Measurements from ENCODE around the gene TRAPPC6A. TPM values are rescaled to one million over a fixed set of nuclear protein-coding genes. Genes with fewer than 3 reads are reported as not detected.

The TRAPPC6A gene
- total RNA-seq, 1 donor from 2014 or later, result 29.4 TPM

DNA sequence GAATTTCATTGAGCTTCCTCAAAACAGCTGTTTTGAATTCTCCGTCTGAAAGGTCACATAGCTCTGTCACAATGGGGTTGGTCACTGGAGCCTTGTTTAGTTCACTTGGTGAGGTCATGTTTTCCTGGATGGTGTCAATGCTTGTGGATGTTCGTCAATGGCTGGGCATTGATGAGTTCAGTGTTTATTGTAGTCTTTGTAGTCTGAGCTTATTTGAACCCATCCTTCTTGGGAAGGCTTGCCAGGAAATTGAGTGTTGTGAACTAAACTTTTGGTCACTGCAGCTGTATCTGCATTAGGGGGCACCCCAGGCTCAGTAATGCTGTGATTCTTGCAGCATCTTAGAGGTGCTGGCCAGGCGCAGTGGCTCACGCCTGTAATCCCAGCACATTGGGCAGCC is 22.5 kb upstream of the TRAPPC6A start:
- H3K4me3 Mint-ChIP-seq (ENCODE audit: unreplicated experiment), result no peak overlapping the region
- TF ChIP-seq, protein P1, sequence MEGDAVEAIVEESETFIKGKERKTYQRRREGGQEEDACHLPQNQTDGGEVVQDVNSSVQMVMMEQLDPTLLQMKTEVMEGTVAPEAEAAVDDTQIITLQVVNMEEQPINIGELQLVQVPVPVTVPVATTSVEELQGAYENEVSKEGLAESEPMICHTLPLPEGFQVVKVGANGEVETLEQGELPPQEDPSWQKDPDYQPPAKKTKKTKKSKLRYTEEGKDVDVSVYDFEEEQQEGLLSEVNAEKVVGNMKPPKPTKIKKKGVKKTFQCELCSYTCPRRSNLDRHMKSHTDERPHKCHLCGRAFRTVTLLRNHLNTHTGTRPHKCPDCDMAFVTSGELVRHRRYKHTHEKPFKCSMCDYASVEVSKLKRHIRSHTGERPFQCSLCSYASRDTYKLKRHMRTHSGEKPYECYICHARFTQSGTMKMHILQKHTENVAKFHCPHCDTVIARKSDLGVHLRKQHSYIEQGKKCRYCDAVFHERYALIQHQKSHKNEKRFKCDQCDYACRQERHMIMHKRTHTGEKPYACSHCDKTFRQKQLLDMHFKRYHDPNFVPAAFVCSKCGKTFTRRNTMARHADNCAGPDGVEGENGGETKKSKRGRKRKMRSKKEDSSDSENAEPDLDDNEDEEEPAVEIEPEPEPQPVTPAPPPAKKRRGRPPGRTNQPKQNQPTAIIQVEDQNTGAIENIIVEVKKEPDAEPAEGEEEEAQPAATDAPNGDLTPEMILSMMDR (IDR thresholded peaks at IDR 0.05), result peak; percentile 74

DNA sequence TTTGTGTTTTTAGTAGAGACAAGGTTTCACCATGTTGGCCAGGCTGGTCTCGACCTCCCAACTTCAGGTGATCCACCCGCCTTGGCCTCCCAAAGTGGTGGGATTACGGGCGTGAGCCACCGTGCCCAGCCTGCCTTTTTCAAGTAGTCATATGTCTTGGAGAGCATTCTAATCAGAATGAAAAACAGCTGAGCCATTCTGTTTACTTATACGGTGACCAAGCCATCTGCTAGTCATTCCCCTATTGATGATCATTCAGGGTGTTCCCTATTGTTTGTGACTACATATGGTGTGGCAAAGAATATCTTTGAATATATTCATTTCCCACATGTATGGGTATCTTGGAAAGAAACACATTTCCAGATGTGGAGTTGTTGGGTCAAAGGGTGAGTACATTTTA is 17.7 kb upstream of the TRAPPC6A start:
- H3K27ac Mint-ChIP-seq (ENCODE audit: unreplicated experiment), result peak overlapping the region; percentile 80
- H3K27me3 Mint-ChIP-seq (ENCODE audit: unreplicated experiment), result no peaks in the 10 kb centered on the region
- no peaks in the 10 kb centered on the region for H3K9me3 Mint-ChIP-seq (ENCODE audit: unreplicated experiment)
- H3K36me3 Mint-ChIP-seq (ENCODE audit: unreplicated experiment), result peaks cover 7% of the 10 kb centered on the region
- H3K4me3 Mint-ChIP-seq (ENCODE audit: unreplicated experiment), result no peak overlapping the region
- TF ChIP-seq, protein P1 (IDR thresholded peaks at IDR 0.05), result no peak
- DNase-seq (ENCODE audit: extremely low spot score, unreplicated experiment), result no peak
- peaks cover 10% of the 10 kb centered on the region for H3K4me1 Mint-ChIP-seq (ENCODE audit: unreplicated experiment)

More for the DNA sequence above, 22.5 kb upstream of the TRAPPC6A start:
- H3K27ac Mint-ChIP-seq (ENCODE audit: unreplicated experiment), result no peak overlapping the region
- H3K4me1 Mint-ChIP-seq (ENCODE audit: unreplicated experiment), result peaks cover 21% of the 10 kb centered on the region
- H3K9me3 Mint-ChIP-seq (ENCODE audit: unreplicated experiment), result no peaks in the 10 kb centered on the region
- no peaks in the 10 kb centered on the region for H3K27me3 Mint-ChIP-seq (ENCODE audit: unreplicated experiment)
- no peaks in the 10 kb centered on the region for H3K36me3 Mint-ChIP-seq (ENCODE audit: unreplicated experiment)
- DNase-seq (ENCODE audit: extremely low spot score, unreplicated experiment), result peak; percentile 88

DNA sequence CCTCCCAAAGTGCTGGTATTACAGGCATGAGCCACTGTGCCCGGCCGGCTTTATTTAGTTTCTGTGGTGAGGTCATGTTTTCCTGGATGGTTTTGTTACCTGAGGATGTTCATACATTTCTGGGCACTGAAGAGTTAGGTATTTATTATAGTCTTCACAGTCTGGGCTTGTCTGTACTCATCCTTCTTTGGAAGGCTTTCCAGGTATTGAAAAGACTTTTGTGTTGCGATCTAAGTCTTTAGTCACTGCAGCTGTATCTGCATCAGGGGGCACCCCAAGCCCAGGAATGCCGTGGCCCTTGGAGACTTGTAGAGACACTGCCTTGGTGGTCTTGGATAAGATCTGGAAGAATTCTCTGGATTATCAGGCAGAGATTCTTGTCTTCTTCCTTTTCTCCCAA is 13.3 kb upstream of the TRAPPC6A start:
- peaks cover 17% of the 10 kb centered on the region for H3K36me3 Mint-ChIP-seq (ENCODE audit: unreplicated experiment)
- H3K9me3 Mint-ChIP-seq (ENCODE audit: unreplicated experiment), result peaks cover 5% of the 10 kb centered on the region
- no peaks in the 10 kb centered on the region for H3K27me3 Mint-ChIP-seq (ENCODE audit: unreplicated experiment)
- peaks cover 16% of the 10 kb centered on the region for H3K4me1 Mint-ChIP-seq (ENCODE audit: unreplicated experiment)
- TF ChIP-seq, protein P1 (IDR thresholded peaks at IDR 0.05), result no peak
- no peak for DNase-seq (ENCODE audit: extremely low spot score, unreplicated experiment)
- H3K27ac Mint-ChIP-seq (ENCODE audit: unreplicated experiment), result no peak overlapping the region
- no peak overlapping the region for H3K4me3 Mint-ChIP-seq (ENCODE audit: unreplicated experiment)

DNA sequence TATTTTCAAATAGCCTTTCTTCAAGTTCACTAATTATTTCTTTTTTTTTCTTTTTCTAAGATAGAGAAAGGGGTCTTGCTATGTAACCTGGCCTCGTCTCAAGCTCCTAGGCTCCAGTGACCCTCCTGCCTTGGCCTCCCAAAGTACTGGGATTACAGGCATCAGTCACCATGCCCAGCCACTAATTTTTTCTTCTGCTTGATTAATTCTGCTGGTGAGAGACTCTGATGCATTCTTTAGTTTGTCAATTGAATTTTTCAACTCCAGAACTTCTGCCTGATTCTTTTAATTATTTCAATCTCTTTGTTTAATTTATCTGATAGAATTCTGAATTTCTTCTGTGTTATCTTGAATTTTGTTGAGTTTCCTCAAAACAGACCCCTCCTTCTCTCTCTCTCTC is 11.9 kb upstream of the TRAPPC6A start:
- Mint-ChIP-seq H3K4me3 (ENCODE audit: unreplicated experiment) (no peak overlapping the region), H3K27me3 (ENCODE audit: unreplicated experiment) (no peaks in the 10 kb centered on the region), H3K36me3 (ENCODE audit: unreplicated experiment) (peaks cover 17% of the 10 kb centered on the region), H3K4me1 (ENCODE audit: unreplicated experiment) (peaks cover 12% of the 10 kb centered on the region), H3K27ac (ENCODE audit: unreplicated experiment) (no peak overlapping the region), H3K9me3 (ENCODE audit: unreplicated experiment) (peaks cover 5% of the 10 kb centered on the region)
- no peak for DNase-seq (ENCODE audit: extremely low spot score, unreplicated experiment)
- TF ChIP-seq, protein P1 (IDR thresholded peaks at IDR 0.05), result no peak

DNA sequence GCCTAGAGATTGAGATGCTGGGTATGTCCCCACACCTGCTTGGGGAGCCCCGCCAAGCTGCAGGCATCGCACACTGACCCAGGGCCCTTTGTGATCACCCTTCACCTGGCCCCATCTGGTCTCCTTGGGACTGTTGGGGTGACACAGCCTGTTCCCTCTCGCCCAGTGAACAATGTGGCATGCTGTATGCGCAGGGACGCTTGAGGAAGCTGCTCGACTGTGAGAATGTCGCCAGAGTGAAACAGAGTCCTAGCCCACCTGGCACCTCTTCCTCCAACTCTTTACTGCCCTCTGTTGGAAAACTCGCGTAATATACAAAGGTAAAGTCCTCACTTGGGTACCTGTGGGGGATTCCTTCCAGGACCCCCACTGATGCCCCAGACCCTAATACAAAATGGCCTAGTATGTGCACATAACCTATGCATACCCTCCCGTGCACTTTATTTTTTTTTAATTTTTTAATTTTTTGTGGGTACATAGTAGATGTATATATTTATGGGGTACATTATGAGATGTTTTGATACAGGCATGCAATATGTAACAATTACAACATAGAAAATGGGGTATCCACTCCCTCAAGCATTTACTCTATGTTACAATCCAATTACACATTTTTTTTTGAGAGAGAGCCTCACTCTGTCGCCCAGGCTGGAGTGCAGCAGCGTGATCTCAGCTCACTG is 9.5 kb upstream of the TRAPPC6A start:
- TF ChIP-seq, protein P1 (IDR thresholded peaks at IDR 0.05), result peak; percentile 49
- Mint-ChIP-seq H3K9me3 (ENCODE audit: unreplicated experiment) (peaks cover 5% of the 10 kb centered on the region), H3K4me3 (ENCODE audit: unreplicated experiment) (no peak overlapping the region), H3K27ac (ENCODE audit: unreplicated experiment) (no peak overlapping the region), H3K27me3 (ENCODE audit: unreplicated experiment) (no peaks in the 10 kb centered on the region), H3K4me1 (ENCODE audit: unreplicated experiment) (peaks cover 12% of the 10 kb centered on the region), H3K36me3 (ENCODE audit: unreplicated experiment) (peaks cover 14% of the 10 kb centered on the region)
- no peak for DNase-seq (ENCODE audit: extremely low spot score, unreplicated experiment)
